GM19023 (cell line): Measurements from ENCODE around the gene LDLRAD4.

Experiments
- ATAC-seq: cut with Tn5 transposase; IDR thresholded peaks from one replicate; pipeline ENCODE4 v1.9.1; 2021; ENCODE audit warnings: mild to moderate bottlenecking, moderate library complexity; ENCODE audit not compliant: unreplicated experiment

The LDLRAD4 gene

DNA sequence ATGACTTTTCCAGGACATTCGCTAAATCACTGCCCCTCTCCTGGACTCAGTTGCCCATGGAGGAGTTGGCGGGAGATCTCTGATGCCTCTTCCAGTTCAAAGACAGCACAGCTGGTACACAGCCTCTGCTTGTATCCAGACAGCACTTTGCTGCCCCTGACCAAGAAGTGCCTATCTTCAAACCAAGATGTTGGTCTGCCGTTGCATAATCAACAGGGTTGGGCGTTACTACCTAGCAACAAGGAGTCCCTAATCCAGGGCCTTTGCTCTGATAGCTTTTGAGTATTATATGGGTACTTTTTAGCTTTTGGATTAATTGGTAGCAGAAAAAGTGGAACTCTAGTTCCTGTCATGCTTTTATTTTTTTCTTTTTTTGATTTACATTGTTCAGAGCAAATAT lies 341.2 kb downstream of the LDLRAD4 start:
- no peak for ATAC-seq

DNA sequence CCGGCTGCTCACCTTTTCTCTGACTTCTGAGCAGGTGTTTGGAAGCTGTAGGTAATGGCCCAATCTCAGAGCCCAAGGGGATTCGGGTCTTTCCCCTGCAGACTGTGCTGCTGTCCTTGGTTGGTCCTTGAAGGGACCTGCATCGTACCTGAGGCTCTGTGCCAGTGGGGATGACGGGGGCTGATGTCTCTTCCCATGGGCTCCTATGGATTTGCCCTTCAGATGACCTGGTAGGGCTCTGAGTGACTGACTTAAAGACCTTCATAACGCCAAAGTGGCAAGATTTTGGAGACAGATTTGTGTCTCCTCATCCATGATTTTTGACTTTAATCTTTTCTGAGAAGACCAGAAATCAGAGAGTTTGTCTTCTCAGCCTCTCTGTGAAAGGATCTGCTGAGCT lies 341.7 kb downstream of the LDLRAD4 start:
- no peak for ATAC-seq

DNA sequence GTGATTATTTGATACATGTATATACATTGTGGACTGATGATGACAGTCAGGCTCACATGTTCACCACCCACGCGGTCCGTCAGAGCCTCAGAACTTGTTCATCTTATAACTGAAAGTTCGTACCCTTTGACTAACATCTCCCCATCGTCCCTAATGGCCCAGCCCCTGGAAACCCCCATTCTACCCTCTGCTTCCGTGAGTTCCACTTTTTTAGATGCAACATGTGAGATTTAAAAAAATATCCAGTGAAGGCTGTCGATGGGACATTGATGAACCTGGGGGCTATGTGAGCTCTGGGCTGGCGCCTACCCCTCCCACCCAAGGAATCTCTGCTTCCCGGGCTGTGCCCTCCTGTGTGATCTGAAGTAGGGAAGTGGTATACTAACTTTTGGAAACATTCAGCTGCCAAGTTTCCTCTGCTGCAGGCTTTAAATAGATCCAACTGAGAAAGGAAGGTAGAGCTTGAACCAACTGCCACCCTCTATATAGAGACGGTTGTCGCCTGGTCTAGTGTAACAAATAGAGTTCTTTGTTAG lies 344.0 kb downstream of the LDLRAD4 start:
- peak; percentile 61 for ATAC-seq

DNA sequence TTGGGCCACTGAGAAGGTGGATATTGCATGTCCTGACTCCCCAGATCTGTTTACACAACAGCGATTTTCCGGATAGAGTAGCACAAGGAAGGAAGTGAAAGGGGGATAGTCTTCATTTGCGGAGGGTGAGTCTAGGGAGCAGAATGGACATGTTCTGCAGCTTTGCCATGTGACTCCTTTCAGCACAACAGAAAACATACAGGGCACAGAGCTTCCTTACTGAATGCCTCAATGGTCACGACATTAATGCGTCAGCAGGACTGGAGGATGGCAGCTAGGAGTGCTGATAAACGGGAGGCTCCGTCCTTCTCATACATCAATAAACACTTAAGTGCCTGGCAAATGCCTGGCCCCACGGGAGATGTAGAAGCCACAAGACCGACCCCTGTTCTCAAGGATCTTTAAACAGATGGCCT lies 344.8 kb downstream of the LDLRAD4 start:
- no peak for ATAC-seq

DNA sequence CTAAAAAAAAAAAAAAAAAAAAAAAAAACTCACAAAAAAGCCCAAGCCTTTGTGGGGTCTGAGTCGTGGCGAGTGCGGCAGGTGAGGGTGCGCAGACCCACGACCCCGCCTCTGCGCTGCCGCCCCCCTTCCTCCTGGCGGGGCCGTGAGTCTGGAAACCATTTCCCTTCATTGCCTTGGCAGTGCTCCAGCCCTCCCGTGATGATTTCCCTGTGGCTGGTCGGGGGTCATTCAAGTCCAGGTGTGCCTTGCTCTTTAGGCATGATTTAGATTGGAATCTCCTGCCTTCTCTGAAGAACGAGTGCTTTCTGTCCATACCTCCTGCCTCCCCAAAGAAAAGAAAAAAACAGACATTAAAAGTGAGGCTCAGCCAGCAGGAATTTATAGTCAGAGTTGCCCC lies 346.0 kb downstream of the LDLRAD4 start:
- ATAC-seq: no peak

DNA sequence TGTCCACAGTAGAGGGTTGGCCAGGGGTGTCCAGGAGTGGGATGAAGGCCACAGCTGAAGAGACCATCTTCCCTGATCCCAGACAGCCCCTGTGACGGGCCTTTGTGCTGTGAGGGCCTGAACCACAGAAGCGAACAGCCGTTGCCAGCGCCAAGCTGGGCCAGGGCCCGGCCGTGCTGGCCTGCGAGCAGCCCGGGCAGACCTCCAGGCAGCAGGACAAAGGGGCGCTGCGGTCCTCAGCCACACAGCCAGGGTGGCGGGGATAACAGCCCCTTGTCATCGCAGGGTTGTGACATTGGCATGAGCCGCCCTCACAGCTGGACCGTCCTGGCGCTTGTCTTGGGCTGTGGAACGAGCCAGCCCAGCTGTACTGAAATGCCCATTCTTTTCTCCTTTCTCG lies 346.7 kb downstream of the LDLRAD4 start:
- ATAC-seq: no peak

DNA sequence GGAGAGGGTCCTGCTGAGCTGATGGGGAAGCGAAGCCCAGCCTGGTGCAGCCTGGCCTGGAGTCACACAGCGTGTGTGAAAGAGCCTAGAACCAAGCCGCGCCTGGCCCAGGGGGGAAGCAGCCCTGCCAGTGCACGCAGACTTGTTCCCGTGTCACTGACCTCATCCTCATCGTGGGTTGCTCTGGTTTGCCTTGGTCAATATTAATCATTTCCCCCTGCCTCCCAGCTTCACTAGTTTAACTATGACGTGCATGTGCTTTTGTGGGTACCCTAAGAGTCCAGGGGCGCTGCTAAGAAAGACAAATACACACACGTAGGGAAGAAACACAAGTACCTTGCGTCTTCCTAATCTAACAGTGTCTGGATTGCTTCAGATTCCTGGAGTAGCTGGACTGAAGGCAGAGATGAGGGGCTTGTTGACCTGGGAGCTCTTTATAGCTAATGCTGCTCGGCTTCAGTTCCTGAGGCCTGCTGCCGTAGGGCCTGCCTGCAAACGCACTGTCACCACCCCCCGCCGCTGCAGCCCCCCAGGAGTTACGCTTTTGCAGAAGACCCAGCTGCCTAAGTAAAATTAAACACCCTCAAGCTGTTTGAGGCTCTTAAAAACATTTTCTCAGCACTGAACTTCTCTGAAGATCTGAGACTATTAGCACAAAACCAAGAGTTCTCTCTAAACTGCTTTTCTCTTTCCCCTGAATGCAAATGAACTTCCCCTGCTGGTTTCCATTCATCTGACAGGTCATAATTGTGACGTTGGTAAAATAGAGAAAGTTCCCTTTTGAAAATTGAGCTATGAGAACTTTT lies 348.6 kb downstream of the LDLRAD4 start:
- peak; percentile 49 for ATAC-seq

DNA sequence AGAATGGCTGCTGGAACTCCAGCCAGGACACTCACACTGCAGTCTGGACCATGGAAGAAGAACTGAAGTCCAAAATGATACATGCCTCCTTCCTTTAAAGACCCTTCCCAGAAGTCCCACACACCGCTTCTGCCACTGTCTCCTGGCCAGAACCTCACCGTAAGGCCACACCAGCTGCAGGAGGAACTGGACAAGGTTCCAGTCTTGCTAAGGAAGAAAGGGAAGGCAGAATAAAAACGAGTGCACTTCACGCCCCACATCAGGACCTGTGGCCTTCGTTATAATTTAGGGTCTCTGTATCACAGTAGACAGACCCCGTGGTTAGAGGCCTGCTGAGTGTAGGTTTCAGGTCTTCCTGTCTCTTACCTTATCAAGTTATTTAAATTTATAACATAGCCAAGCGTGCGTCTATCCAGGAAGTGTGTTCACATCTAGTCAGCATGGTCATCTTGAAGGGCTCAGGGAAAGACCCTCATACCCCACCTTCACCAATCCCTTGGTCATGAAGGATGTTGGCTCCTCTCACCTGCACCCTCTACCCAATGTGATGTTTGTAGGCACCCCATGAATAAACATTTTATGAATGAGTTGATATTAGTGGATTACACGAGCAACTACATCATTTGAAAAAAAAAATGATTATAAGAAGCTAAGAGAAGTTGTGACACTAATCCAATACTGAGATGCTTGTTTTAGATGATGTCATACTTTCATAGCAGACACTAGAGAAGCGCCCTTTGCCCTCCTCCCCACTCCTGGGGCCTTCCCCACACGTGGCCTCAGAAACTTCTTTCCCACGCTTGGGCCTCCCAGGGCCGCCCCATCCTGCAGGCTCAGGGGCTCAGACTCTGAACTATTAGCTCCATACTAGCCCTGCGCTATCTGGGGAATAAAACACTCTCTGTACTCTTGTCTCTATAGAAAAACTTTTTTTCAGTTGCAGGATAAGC lies 350.2 kb downstream of the LDLRAD4 start:
- ATAC-seq: peak; percentile 44

DNA sequence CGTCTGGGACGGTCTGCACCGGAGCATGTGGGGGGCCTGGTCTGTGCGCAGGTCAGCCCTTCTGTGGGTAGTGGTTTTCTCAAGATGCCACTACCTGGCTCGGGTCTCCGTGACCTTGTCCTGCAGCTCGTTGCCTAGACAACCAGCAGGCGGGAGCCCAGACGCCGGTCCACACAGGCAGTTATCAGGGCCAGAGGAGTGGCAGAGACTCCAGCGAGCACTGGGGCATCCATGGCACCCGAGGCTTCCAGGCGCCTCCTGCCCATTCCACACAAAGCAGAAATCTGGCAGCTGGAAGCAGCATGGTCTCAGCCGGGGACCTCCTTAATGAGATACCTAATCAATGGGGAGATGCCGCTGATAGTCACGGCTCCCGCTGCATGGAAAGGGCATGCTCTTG lies 351.7 kb downstream of the LDLRAD4 start:
- no peak for ATAC-seq

DNA sequence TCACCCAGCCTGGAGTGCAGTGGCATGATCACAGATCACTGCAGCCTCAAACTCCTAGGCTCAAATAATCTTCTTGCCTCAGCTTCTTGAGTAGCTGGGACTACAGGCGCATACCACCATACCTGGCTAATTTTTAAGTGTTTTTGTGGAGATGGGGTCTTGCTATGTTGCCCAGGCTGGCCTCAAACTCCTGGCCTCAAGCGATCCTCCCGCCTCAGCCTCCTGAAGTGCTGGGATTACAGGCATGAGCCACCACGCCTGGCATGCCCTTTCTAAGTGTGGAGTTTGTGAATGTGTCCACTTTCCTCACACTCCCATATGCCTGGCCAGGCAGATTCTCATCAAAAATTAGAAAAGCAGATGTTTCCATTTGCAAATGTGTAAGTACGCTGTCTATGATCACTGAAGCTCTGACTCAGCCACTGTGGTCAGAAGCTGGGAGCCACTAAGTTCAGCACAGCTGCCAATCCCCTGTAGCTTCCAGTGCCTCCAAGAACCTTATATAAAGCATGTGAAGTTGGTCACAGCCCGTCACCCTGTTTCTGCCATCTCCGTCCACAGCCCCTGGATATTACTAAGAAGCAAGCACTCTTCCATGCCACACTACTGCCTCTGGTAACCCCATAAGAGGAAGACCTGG lies 352.4 kb downstream of the LDLRAD4 start:
- ATAC-seq: no peak

DNA sequence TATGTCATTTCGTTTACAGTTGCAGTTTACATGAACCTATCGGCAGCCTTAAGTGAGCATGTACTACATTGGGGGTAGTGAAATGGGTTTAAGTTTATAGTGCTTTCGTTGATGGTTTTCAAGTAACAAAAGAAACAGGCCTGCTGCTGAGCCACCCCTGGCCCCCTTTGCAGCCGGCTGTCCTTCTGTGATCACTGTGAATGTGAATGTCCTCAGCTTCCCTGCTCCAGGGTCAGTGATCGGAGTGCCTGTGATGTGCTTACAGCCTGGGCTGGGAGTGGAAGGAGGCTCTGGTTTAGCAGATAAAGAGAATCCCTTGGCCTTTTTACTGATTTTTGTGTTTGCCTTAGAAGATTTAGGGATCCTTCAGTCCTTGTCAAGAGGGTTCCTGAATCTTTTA lies 353.6 kb downstream of the LDLRAD4 start:
- no peak for ATAC-seq

DNA sequence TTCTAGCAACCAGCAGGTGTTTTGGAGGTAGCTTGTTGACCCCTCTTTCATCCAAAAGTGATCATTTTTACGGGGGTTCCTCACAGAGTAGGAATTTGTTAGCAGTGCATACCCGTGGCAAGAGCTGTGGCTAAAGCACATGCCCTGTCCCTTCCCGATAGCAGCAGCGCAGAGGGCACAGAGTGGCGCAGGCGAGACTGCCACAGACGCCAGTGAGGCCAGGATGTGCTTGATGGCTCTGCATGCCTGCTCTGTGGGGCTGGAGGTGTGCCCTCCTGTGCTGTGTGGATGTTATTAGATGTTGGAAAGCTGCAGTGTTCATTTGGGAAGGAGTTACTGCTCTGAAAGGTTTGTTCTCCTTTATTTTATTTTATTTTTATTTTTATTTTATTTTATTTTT lies 354.2 kb downstream of the LDLRAD4 start:
- no peak for ATAC-seq

DNA sequence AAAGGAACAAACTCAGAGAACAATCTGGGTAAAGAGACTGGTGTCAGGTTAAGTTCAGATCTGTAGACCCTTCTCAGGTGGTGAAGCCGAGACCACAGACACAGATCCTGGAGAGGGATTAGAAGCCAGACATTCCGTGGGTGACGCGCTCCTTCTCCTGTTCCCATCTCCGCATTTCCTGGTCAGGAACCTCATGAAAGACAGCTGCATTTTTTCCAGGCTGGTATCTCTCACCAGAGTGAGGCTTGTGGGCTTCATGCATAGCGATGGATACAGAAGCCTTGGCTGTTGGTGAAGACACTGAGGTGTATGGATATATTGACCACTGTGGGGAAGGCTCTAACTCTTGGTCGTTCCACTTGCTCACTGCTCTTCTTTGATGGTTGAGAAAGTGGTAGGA lies 355.2 kb downstream of the LDLRAD4 start:
- no peak for ATAC-seq

DNA sequence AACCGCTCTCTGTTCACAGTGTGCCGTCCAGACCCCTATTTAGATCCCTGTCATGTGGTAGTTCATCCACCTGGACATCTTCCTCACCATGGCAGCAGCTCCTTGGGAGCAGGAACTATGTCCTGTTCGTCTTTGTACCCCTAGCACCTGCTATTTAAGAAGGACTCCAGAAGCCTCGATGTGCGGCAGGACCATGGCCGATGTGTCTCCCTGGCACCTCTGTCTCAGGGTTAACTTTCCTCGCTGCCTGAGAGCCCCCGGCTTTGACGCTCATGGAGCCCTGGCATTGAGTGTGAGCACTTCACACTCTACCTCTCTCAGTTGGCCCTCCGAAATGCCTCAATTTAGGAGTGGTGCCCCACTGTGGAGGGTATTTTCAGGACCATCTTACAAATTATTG lies 355.8 kb downstream of the LDLRAD4 start:
- ATAC-seq: no peak

DNA sequence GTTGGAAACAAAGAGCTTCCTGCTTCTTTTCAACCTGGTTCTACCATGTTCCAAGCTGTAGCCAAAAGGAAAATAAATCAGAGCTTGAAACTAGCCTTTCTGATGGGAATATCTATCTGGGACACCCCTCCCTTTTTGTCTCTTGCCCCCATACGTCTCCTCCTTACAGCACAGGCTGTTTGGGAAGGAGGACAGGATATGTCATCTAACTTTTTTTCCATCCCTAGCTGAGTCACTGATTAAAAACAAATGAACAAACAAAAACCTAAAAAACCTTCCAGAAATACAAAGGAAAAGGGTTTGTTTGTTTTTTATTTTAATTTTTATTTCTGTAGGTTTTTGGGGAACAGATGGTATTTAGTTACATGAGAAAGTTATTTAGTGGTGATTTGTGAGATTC lies 356.2 kb downstream of the LDLRAD4 start:
- no peak for ATAC-seq

DNA sequence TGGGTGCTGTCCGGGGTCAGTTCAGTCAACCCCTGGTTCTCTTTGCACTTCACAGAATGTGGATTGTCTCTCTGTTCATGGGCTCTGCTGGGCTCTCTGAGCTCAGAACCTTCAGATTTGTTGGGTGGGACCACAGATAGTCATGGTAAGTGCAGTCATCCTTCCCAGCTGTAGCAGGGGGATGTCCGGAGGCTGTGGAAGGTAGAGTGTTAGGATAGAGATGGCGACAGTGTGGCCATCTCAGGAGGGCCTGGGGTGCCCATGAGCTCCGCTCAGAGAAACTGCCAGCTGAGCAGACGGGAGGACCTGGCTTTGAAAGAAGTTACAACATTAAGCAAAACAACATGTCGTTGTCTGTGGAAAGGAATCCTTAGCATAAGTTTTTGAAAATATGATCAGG lies 358.0 kb downstream of the LDLRAD4 start:
- peak; percentile 26 for ATAC-seq

DNA sequence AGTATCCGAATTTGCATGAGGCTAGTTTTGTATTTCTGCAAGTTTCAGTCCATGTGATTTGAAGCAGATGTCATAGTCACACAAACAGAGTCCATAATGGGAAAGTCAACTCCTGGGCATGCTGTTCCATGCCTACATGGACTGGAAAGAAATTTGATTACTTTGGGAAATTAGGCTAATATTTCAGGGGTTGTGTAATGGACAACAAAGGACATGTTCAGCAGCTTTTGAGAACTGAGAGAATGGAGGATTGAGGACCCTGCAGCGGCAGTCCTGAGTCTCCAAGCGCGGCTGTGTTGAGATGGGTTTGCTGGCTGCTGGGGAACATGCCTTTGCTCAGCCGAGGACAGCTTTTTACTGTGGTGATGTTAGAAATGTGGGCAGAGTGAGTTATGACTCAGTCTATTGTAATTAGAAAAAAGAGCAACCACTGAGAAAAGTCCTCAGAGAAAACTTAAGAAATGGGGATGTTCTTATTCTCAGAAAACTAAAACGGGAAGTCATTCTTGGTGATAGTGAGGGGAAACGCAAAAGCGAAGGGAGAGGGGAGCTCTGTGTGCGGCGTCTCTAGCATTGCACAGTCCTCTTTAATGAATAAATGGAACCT lies 358.6 kb downstream of the LDLRAD4 start:
- peak; percentile 90 for ATAC-seq

DNA sequence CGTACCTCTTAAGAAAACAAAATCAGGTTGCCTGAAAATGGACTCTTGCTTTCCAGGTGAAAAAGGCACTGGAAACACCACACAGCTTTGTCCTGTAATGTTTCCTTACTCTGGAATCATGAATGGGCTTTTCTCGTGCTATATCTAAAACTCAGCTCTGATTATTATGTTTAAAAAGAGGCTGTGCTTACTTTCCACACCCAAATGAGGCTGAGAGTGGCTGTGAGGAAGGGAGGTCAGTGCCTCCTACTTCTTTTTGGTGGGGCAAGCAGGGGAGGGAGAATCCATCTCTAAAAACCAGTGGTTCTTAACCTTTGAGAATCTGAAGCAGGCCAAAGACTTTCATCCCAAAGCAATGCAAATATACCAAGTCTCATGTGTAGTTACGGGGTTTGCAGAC lies 359.2 kb downstream of the LDLRAD4 start:
- peak; percentile 4 for ATAC-seq

DNA sequence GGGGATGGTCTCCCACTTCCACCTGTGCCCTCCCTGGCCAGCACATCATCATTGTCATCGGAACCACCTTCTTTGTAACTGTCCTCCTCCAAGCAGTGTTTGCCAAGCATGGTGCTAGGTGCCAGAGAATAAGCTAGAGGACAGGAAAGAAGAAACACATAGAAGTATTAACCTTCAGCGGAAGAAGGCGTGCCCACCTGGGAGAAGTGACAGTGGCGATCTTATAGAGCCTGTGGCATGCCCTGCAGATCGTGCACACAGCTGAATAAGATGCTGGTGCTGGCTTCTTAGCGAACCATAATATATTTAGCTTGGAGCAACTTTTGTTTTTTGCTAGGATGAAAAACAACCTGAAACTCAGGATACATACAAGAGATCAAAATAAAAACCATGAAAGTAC lies 359.8 kb downstream of the LDLRAD4 start:
- no peak for ATAC-seq

DNA sequence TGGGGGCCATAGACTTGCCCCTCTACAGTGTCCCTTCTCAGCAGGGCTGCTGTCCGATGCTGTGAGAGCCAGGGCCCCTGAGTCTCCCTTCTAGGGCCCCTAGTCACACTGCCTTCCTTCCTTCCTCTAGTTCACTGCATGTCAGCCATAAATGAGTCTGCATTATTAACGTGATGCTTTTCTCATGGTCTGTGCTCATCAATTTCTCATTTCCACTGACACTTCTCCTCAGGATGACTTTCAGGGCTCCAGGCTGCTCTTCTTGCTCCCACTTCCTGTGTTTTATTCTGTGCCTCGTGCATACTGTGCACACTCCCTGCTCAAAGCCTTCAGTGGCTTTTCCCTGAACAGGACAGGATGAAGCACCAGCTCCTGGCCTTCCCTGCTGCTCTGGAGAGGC lies 361.3 kb downstream of the LDLRAD4 start:
- ATAC-seq: no peak

DNA sequence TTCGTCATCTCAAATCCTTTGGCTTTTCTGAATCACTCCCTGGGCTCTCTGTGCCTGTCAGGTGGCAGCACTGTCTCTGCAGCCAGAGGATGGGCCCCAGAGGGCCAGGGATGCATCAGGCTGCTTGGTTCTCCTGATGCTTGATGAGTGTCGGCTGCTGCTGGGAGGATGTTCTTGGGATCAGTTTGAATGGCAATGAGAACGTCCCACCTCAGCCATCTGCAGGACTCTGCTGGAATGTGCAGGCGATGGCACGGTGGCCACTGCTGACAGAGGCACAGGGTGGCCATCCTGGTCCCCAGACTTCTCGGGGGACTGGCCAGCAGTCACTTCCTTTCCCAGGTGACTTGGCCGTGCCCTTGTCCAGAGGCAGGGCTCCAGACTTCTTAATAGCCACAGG lies 361.8 kb downstream of the LDLRAD4 start:
- no peak for ATAC-seq
